Endodermal cell (in vitro differentiated cells): ENCODE results near the gene DENR. TPM values are rescaled to one million over a fixed set of nuclear protein-coding genes. Genes with fewer than 3 reads are reported as not detected.

Experiments
- DNase-seq: peaks from one replicate; pipeline ENCODE4 v3.0.0-alpha.2; 2017
- H3K27ac ChIP-seq: 2 replicates; pipeline ENCODE4 v1.5.1; 2013; ENCODE audit warnings: mild to moderate bottlenecking, low read depth, low read length, moderate library complexity
- H3K27me3 ChIP-seq: 2 replicates; pipeline ENCODE4 v1.6.1; 2013; ENCODE audit warnings: mild to moderate bottlenecking, low read length, moderate library complexity; ENCODE audit not compliant: insufficient read depth, control insufficient read depth, poor library complexity, severe bottlenecking
- H3K36me3 ChIP-seq: 2 replicates; pipeline ENCODE4 v1.7.0; 2013; ENCODE audit warnings: mild to moderate bottlenecking, low read length, moderate library complexity; ENCODE audit not compliant: control insufficient read depth, insufficient read depth
- H3K4me1 ChIP-seq: one replicate; pipeline ENCODE4 v1.7.0; 2013; ENCODE audit warnings: low read length; ENCODE audit not compliant: control insufficient read depth, insufficient read depth
- H3K4me3 ChIP-seq: 2 replicates; pipeline ENCODE4 v1.5.1; 2013; ENCODE audit warnings: mild to moderate bottlenecking, low read length, moderate library complexity
- H3K9ac ChIP-seq: 2 replicates; pipeline ENCODE4 v1.6.1; 2013; ENCODE audit warnings: mild to moderate bottlenecking, low read length, moderate library complexity; ENCODE audit not compliant: poor library complexity, severe bottlenecking; ENCODE audit errors: extremely low read depth
- H3K9me3 ChIP-seq: 2 replicates; pipeline ENCODE4 v1.6.1; 2013; ENCODE audit warnings: mild to moderate bottlenecking, low read length, moderate library complexity; ENCODE audit not compliant: control insufficient read depth
- H3K27ac Mint-ChIP-seq: 2 replicates; pipeline ENCODE4 v1.8.0; 2020; ENCODE audit warnings: mixed read lengths
- H3K27me3 Mint-ChIP-seq: 2 replicates; pipeline ENCODE4 v1.8.0; 2021; ENCODE audit warnings: mild to moderate bottlenecking, mixed read lengths; ENCODE audit not compliant: insufficient read depth
- H3K36me3 Mint-ChIP-seq: 2 replicates; pipeline ENCODE4 v1.8.0; 2020; ENCODE audit warnings: low read depth, mixed read lengths
- H3K4me1 Mint-ChIP-seq: 2 replicates; pipeline ENCODE4 v1.8.0; 2020; ENCODE audit warnings: mixed read lengths
- H3K4me3 Mint-ChIP-seq: 2 replicates; pipeline ENCODE4 v1.8.0; 2020; ENCODE audit warnings: mild to moderate bottlenecking, moderate library complexity, mixed read lengths
- H3K9me3 Mint-ChIP-seq: 2 replicates; pipeline ENCODE4 v1.8.0; 2020; ENCODE audit warnings: mild to moderate bottlenecking, mixed read lengths
- CTCF ChIP-seq: fragments of 200-600 bp; sonication (generic); conservative IDR thresholded peaks from 2 replicates; pipeline ENCODE4 v1.5.0; 2021; ENCODE audit warnings: antibody characterized with exemption, mild to moderate bottlenecking
- WGBS, 2 experiments: methylation state at CpG; one replicate each; pipeline versions ENCODE4 v1.1.5 to v1.1.7; 2013; ENCODE audit warnings: missing lambda C conversion rate in 2 of 2, mixed read lengths in 1 of 2; ENCODE audit not compliant: insufficient coverage in 1 of 2, insufficient read length in 1 of 2; 5-methylcytosine and 5-hydroxymethylcytosine counted together
- total RNA-seq, 2 donors: library from RNA; stranded (reverse); fragmentation: NEBNext Ultra II Directional in 1 of 2; extraction: Animal tissue kit (Norgen Biotek cat#: 25700) in 1 of 2; gene quantifications; 2 replicates in 1 of 2; 3 replicates in 1 of 2; pipeline ENCODE4 v1.2.1, GENCODE V29; 2021

DENR gene
- total RNA-seq, 2 donors from 2014 or later, result 85.8 to 86.1 TPM

GRCh38 chr12:122722387-122722786 is 30.2 kb upstream of the DENR start:
- H3K4me3 Mint-ChIP-seq, result no peak overlapping the region
- Histone ChIP-seq H3K4me1 (no peaks in the 10 kb centered on the region), H3K4me3 (no peak overlapping the region), H3K9ac (no peak overlapping the region), H3K9me3 (no peaks in the 10 kb centered on the region), H3K36me3 (no peaks in the 10 kb centered on the region), H3K27ac (no peak overlapping the region), H3K27me3 (no peaks in the 10 kb centered on the region)
- no peaks in the 10 kb centered on the region for H3K9me3 Mint-ChIP-seq
- H3K4me1 Mint-ChIP-seq, result peaks cover 9% of the 10 kb centered on the region
- H3K27me3 Mint-ChIP-seq, result no peaks in the 10 kb centered on the region
- WGBS, 2 experiments, result 100% methylated on average over 1 of the region's 1 CpG; no CpG with 5 or more reads in 1 of the 2 experiments
- no peak overlapping the region for H3K27ac Mint-ChIP-seq
- no peaks in the 10 kb centered on the region for H3K36me3 Mint-ChIP-seq
- DNase-seq, result no peak
- TF ChIP-seq CTCF, result no peak

GRCh38 chr12:122724641-122725243 is 27.9 kb upstream of the DENR start:
- no peak overlapping the region for H3K9ac ChIP-seq
- H3K4me3 Mint-ChIP-seq, result no peak overlapping the region
- H3K4me1 Mint-ChIP-seq, result peaks cover 9% of the 10 kb centered on the region
- H3K9me3 Mint-ChIP-seq, result no peaks in the 10 kb centered on the region
- peak; percentile 63 for DNase-seq
- H3K27ac ChIP-seq, result no peak overlapping the region
- H3K4me1 ChIP-seq, result no peaks in the 10 kb centered on the region
- no peaks in the 10 kb centered on the region for H3K9me3 ChIP-seq
- peak overlapping the region; percentile 69 for H3K27ac Mint-ChIP-seq
- no peak for TF ChIP-seq CTCF
- H3K36me3 ChIP-seq, result no peaks in the 10 kb centered on the region
- H3K36me3 Mint-ChIP-seq, result no peaks in the 10 kb centered on the region
- no peaks in the 10 kb centered on the region for H3K27me3 ChIP-seq
- H3K4me3 ChIP-seq, result no peak overlapping the region
- H3K27me3 Mint-ChIP-seq, result no peaks in the 10 kb centered on the region
- 90 to 95% methylated on average over 12 of the region's 12 CpGs for WGBS, 2 experiments

GRCh38 chr12:122725452-122726079 is 27.1 kb upstream of the DENR start:
- H3K9me3 Mint-ChIP-seq, result no peaks in the 10 kb centered on the region
- Histone ChIP-seq H3K27me3 (no peaks in the 10 kb centered on the region), H3K9ac (peak overlapping the region; percentile 55), H3K4me1 (peaks cover 3% of the 10 kb centered on the region), H3K27ac (no peak overlapping the region), H3K9me3 (no peaks in the 10 kb centered on the region), H3K4me3 (no peak overlapping the region), H3K36me3 (no peaks in the 10 kb centered on the region)
- no peaks in the 10 kb centered on the region for H3K36me3 Mint-ChIP-seq
- no peak overlapping the region for H3K4me3 Mint-ChIP-seq
- H3K4me1 Mint-ChIP-seq, result peaks cover 17% of the 10 kb centered on the region
- no peak for TF ChIP-seq CTCF
- DNase-seq, result no peak
- no peaks in the 10 kb centered on the region for H3K27me3 Mint-ChIP-seq
- WGBS, 2 experiments, result 92% methylated on average over 5 of the region's 6 CpGs; no CpG with 5 or more reads in 1 of the 2 experiments
- peak overlapping the region; percentile 94 for H3K27ac Mint-ChIP-seq
